HepG2 (cell line): Measurements from ENCODE around the gene FITM1. TPM values are rescaled to one million over a fixed set of nuclear protein-coding genes. Genes with fewer than 3 reads are reported as not detected.
A peak's percentile ranks its signal among the peaks of the same experiment; 100 is the strongest.

Experiments
- ARID2 ChIP-seq: sonication (generic); formaldehyde crosslinking; IDR thresholded peaks from 2 replicates; pipeline ENCODE4 v1.8.1; 2022; ENCODE audit warnings: mild to moderate bottlenecking, missing genetic modification reagents, borderline replicate concordance
- ASH2L ChIP-seq: fragments of 300-600, 200-600 bp; sonication (generic); IDR thresholded peaks from 2 replicates; pipeline ENCODE4 v1.7.0; 2017; ENCODE audit warnings: low read depth, mild to moderate bottlenecking, moderate library complexity, mixed read lengths, low read length; ENCODE audit not compliant: insufficient read length
- BHLHE40 ChIP-seq: IDR thresholded peaks from 2 replicates; pipeline ENCODE4 v1.6.1; 2011; ENCODE audit warnings: low read length, improper control_type of control experiment
- FOXO1 ChIP-seq: sonication (generic); formaldehyde crosslinking; IDR thresholded peaks from 2 replicates; pipeline ENCODE4 v1.4.0; 2020; ENCODE audit warnings: missing genetic modification reagents
- KIAA2018 ChIP-seq: sonication (generic); formaldehyde crosslinking; IDR thresholded peaks from 2 replicates; pipeline ENCODE4 v1.5.0; 2020; ENCODE audit warnings: mild to moderate bottlenecking, missing genetic modification reagents, borderline replicate concordance
- NFKB2 ChIP-seq: sonication (generic); formaldehyde crosslinking; IDR thresholded peaks from 2 replicates; pipeline ENCODE4 v1.4.0; 2020; ENCODE audit warnings: missing genetic modification reagents, borderline replicate concordance
- ONECUT2 ChIP-seq: sonication (generic); formaldehyde crosslinking; IDR thresholded peaks from 2 replicates; pipeline ENCODE4 v1.4.0; 2020; ENCODE audit warnings: missing genetic modification reagents
- RAD21 ChIP-seq: fragments of 450-650 bp; formaldehyde crosslinking; IDR thresholded peaks from 2 replicates; pipeline ENCODE4 v1.5.0; 2020; ENCODE audit warnings: mild to moderate bottlenecking
- SMAD1 ChIP-seq: sonication (generic); formaldehyde crosslinking; IDR thresholded peaks from 2 replicates; pipeline ENCODE4 v1.4.0; 2020; ENCODE audit warnings: missing genetic modification reagents, low read depth, mild to moderate bottlenecking, borderline replicate concordance
- ZNF101 ChIP-seq: sonication (generic); formaldehyde crosslinking; IDR thresholded peaks from 2 replicates; pipeline ENCODE4 v1.4.0; 2020; ENCODE audit warnings: mild to moderate bottlenecking, low read depth, missing genetic modification reagents, borderline replicate concordance
- ZNF232 ChIP-seq: sonication (generic); formaldehyde crosslinking; IDR thresholded peaks from 2 replicates; pipeline ENCODE4 v1.4.0; 2020; ENCODE audit warnings: missing genetic modification reagents, borderline replicate concordance
- ZNF275 ChIP-seq: sonication (generic); formaldehyde crosslinking; IDR thresholded peaks from 2 replicates; pipeline ENCODE4 v1.8.0; 2022; ENCODE audit warnings: missing genetic modification reagents, mild to moderate bottlenecking, inconsistent platforms, borderline replicate concordance
- ZNF431 ChIP-seq: sonication (generic); formaldehyde crosslinking; IDR thresholded peaks from 2 replicates; pipeline ENCODE4 v1.9.0; 2022; ENCODE audit warnings: missing genetic modification reagents, low read depth, mild to moderate bottlenecking, borderline replicate concordance
- ZNF441 ChIP-seq: sonication (generic); formaldehyde crosslinking; IDR thresholded peaks from 2 replicates; pipeline ENCODE4 v1.7.0; 2021; ENCODE audit warnings: missing genetic modification reagents, borderline replicate concordance
- ZNF512B ChIP-seq: sonication (generic); formaldehyde crosslinking; IDR thresholded peaks from 2 replicates; pipeline ENCODE4 v1.5.1; 2020; ENCODE audit warnings: missing genetic modification reagents, mild to moderate bottlenecking, borderline replicate concordance
- ZNF670 ChIP-seq: sonication (generic); formaldehyde crosslinking; IDR thresholded peaks from 2 replicates; pipeline ENCODE4 v1.8.0; 2022; ENCODE audit warnings: mild to moderate bottlenecking, missing genetic modification reagents, borderline replicate concordance
- polyA plus RNA-seq, 8 experiments: library from polyadenylated mRNA; depleted of rRNA in 3 of 8; stranded (reverse) in 7 of 8; unstranded in 1 of 8; fragments of >200 nt; fragmentation: Illumina TruSeq in 4 of 8; extraction: Trizol in 4 of 8; gene quantifications; 2 replicates each; pipeline versions ENCODE4 v1.2.1 to v1.2.3, GENCODE V29; 2011 to 2016; ENCODE audit warnings: low read depth in 4 of 8, missing spikeins in 1 of 8, mixed read lengths in 1 of 8; ENCODE audit not compliant: insufficient read depth in 1 of 8
- total RNA-seq, 5 experiments: library from RNA; depleted of rRNA; stranded (reverse); fragments of >200 nt; fragmentation: Illumina TruSeq; extraction: Trizol; gene quantifications; 2 replicates each; pipeline ENCODE4 v1.2.3, GENCODE V29; 2016; ENCODE audit warnings: low read depth in 1 of 5

FITM1 gene
- total and polyA plus RNA-seq, 2 of the 13 experiments (the other 11 are each of a cell fraction or from before 2014, with no cell fraction given): 2.7 to 5.8 TPM

- TF ChIP-seq ZNF512B (CRISPR knock-in tag) (peak; percentile 93; the same call in 1 of the 2 replicates), ARID2 (CRISPR knock-in tag) (peak; percentile 90; the same call in 1 of the 2 replicates), ZNF431 (no peak), ONECUT2 (peak; percentile 50), SMAD1 (peak; percentile 98; the same call in 1 of the 2 replicates), FOXO1 (peak; percentile 95), NFKB2 (peak; percentile 98), ASH2L (peak; percentile 74), ZNF441 (peak; percentile 97), ZNF101 (CRISPR knock-in tag) (peak; percentile 86; the same call in 1 of the 2 replicates), ZNF275 (peak; percentile 80; the same call in 1 of the 2 replicates), RAD21 (CRISPR knock-in tag) (peak; percentile 39), BHLHE40 (peak; percentile 80), KIAA2018 (peak; percentile 87), ZNF232 (peak; percentile 93; the same call in 1 of the 2 replicates), ZNF670 (CRISPR knock-in tag) (no peak)
Measured at GRCh38 chr14:24095271-24096068, 35.0 kb upstream of the FITM1 start (continued).
